ENCODE data around the gene ISM1.

DNA sequence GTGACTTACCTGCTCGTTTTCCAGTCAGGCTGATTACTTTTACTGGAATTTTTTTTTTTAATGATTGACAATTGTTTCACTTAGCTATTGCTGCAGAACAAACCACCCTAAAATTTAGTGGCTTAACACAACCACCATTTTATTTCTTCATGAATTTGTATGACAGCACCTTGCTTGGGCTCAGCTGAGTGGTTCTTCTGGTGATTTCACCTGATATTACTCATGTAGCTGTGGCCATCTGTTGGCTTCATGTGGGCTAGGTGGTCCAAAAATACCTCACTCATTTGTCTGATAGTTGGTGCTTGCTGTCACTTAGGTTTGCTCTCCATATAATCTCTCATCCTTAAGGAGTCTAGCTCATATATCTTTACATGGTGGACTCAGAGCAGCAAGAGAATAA, 5.3 kb downstream of the ISM1 start:
- TF ChIP-seq POLR2A (IDR thresholded peaks at IDR 0.05) (no peak), POLR2AphosphoS5 (IDR thresholded peaks at IDR 0.05) (no peak), EP300 (IDR thresholded peaks at IDR 0.05; ENCODE audit: low read depth) (no peak)
- TF ChIP-seq, protein P1, sequence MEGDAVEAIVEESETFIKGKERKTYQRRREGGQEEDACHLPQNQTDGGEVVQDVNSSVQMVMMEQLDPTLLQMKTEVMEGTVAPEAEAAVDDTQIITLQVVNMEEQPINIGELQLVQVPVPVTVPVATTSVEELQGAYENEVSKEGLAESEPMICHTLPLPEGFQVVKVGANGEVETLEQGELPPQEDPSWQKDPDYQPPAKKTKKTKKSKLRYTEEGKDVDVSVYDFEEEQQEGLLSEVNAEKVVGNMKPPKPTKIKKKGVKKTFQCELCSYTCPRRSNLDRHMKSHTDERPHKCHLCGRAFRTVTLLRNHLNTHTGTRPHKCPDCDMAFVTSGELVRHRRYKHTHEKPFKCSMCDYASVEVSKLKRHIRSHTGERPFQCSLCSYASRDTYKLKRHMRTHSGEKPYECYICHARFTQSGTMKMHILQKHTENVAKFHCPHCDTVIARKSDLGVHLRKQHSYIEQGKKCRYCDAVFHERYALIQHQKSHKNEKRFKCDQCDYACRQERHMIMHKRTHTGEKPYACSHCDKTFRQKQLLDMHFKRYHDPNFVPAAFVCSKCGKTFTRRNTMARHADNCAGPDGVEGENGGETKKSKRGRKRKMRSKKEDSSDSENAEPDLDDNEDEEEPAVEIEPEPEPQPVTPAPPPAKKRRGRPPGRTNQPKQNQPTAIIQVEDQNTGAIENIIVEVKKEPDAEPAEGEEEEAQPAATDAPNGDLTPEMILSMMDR (IDR thresholded peaks at IDR 0.05): no peak

All from transverse colon (tissue), 4 donors.